ENCODE data around the gene MYO1E.

Gene MYO1E

DNA sequence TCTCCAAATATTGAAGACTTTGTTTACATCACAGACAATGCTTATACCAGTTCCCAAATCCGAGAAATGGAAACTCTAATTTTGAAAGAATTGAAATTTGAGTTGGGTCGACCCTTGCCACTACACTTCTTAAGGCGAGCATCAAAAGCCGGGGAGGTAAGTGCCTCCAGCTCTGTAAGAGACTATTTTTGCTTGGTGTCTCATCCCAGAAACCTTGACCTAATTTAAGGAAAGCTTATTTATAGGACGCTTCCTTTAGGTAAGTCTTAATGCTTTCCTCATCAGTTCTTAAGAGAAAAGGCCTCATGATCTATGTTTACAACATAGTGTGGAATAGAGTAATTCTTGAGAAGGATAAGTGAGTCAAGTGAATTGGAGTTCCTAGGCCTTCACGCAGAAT, 255.9 kb downstream of the MYO1E start:
- no peak for DNase-seq

DNA sequence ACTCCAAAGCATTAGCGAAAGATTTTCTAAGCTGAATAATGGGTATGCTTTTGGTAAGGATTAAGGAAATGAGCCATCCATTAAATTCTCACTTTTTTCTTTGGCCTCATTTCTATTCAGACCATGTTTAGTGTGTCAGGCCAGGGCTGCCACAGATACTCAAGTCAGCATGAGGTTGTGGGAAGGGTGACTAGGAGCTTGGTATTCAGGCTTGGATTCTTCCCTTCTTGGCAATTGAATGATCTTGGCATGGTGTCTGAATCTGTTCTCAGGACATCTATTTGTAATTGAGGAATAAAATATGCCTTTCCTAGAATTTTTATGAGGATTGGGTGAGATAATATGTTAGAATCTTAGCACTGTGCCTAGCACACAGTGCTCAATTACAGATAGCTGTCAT, 256.5 kb downstream of the MYO1E start:
- DNase-seq = no peak

GRCh38 chr15:59115047-59115446, 257.6 kb downstream of the MYO1E start:
- DNase-seq = no peak

- DNase-seq = no peak
Measured at GRCh38 chr15:59111251-59111650, 261.4 kb downstream of the MYO1E start.

DNA sequence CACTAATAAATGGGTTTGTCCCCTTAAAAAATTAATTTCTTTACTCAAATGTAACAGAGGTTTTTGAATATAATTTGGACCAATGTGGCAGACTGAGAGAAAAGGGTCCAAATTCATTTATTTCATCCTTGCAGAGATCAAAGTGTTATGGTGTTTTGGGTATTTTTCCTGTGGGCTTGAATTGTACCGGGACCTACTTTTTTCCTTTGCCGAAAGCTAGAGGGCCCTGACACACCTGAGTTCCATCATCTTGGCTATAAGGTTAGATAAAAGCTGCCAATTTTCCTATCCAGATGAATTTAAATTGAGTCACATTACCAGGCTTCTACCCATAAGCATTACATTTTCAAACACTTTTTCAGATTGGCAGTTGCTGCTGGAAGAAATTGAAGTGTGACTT, 266.8 kb downstream of the MYO1E start:
- DNase-seq = no peak

DNA sequence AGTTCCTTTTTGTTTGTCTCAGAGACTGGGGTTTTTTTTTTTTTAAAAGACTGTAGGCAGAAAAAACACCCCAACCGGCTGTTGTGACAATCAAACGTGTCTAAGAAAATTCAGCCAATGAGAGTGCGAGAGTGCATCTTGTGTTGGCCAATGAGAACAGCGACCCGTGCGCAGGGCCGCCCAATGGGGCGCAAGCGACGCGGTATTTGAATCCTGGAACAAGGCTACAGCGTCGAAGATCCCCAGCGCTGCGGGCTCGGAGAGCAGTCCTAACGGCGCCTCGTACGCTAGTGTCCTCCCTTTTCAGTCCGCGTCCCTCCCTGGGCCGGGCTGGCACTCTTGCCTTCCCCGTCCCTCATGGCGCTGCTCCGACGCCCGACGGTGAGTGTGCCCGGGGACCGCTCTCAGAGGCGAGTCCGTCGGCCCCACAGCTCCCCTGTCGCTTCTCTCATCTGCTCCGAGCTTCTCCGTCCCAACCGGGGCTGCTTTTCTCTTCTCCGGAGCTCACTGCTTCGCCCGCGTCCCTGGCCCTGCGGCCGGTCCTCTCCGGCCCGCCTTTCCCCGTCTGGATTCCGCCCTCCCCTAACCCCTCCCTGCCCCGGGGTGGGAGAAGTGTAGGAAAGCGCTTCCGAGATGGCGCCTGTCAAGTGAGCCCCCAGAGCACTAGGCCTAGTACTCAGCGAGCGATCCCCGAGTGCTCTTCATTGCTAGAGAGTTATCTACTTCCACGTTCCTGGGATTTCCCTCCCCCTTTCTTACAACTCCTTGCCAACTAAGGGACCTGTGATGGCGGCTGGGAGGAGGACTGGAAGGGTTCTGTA, 267.5 kb downstream of the MYO1E start, which contains the start of gene CCNB2:
Gene CCNB2, plus strand, starts transcription at position 235 of the 821 bp plus-strand sequence. Its CDS starts 123 bp downstream, at position 358.
- DNase-seq = peak; percentile 41

GRCh38 chr15:59104602-59104911, 268.1 kb downstream of the MYO1E start:
- DNase-seq = no peak

GRCh38 chr15:59099162-59099685, 273.4 kb downstream of the MYO1E start:
- no peak for DNase-seq

GRCh38 chr15:59096429-59096828, 276.2 kb downstream of the MYO1E start:
- no peak for DNase-seq

DNA sequence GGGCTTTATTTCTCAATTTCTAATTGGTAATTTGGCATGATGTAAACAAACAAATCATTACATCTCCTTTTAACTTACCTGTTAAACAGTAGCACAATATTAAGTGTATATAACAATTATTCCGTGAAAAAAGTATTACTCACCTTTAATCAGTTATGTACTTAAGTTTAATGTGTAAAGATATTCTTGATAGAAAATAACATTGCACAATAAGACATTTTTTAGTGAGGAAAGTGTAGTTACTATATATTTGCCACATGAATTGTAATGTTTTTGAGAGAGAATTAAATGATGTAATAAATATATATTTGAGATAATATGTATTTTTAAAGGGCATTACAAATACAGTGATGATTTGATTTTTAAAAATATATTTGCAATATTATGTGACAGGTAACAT, 278.6 kb downstream of the MYO1E start:
- DNase-seq = no peak

DNA sequence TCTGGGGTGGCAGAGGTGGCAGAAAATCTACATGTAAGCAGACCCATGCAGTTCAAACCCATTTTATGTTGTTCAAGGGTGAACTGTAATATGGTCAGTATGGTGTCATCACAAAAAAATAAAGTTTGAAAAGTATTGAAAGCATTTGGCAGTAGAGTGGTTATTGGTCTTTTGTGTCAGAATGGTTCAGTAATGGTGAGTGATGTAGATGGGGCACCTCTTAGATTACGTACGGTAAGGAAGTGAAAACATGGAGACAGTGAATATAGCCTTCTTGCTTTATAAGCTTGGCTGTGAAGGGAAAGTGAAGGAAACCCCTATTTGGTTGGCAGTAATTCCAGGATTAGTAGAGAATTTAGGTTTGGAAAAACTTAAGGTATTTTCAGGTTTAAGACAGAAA, 284.9 kb downstream of the MYO1E start:
- no peak for DNase-seq
